Measurements from ENCODE around the gene KRTAP6-3.

Gene KRTAP6-3

GRCh38 chr21:30628109-30628508 is 35.9 kb downstream of the KRTAP6-3 start:
- DNase-seq = no peak

- no peak for DNase-seq
Measured at GRCh38 chr21:30629200-30629599, 37.0 kb downstream of the KRTAP6-3 start.

- no peak for DNase-seq
Measured at GRCh38 chr21:30634906-30635305, 42.7 kb downstream of the KRTAP6-3 start, which contains the start of gene KRTAP20-2. Gene KRTAP20-2, plus strand, starts transcription at chr21:30635206. Its CDS starts 58 bp downstream, at chr21:30635264.

- no peak for DNase-seq
Measured at GRCh38 chr21:30638686-30639085, 46.4 kb downstream of the KRTAP6-3 start.

GRCh38 chr21:30642564-30642963 is 50.3 kb downstream of the KRTAP6-3 start, which contains the start of gene KRTAP20-3:
Gene KRTAP20-3, plus strand, starts transcription at chr21:30642864.
- DNase-seq = no peak
